Activated CD8-positive, alpha-beta memory T cell treated with anti-CD3 and anti-CD28 coated beads for 36 hours (primary cell): Measurements from ENCODE around the gene ACVRL1. TPM values are rescaled to one million over a fixed set of nuclear protein-coding genes. Genes with fewer than 3 reads are reported as not detected.

ENCODE experiments used
- CTCF ChIA-PET: fragments of 350-600 bp; sonication (Branson Sonifier 250); formaldehyde crosslinking; loops from one replicate; lab custom pipeline; 2021; ENCODE audit warnings: antibody characterized with exemption; lab: Charles Lee
- POLR2A ChIA-PET: fragments of 350-600 bp; sonication (Branson Sonifier 250); formaldehyde crosslinking; loops from one replicate; lab custom pipeline; 2021; ENCODE audit warnings: antibody characterized with exemption; lab: Charles Lee
- total RNA-seq, 2 experiments: library from RNA; stranded (reverse); gene quantifications; one replicate each; pipeline ENCODE4 v1.2.3, GENCODE V29; 2021

ACVRL1 gene
- total RNA-seq, result not detected

DNA sequence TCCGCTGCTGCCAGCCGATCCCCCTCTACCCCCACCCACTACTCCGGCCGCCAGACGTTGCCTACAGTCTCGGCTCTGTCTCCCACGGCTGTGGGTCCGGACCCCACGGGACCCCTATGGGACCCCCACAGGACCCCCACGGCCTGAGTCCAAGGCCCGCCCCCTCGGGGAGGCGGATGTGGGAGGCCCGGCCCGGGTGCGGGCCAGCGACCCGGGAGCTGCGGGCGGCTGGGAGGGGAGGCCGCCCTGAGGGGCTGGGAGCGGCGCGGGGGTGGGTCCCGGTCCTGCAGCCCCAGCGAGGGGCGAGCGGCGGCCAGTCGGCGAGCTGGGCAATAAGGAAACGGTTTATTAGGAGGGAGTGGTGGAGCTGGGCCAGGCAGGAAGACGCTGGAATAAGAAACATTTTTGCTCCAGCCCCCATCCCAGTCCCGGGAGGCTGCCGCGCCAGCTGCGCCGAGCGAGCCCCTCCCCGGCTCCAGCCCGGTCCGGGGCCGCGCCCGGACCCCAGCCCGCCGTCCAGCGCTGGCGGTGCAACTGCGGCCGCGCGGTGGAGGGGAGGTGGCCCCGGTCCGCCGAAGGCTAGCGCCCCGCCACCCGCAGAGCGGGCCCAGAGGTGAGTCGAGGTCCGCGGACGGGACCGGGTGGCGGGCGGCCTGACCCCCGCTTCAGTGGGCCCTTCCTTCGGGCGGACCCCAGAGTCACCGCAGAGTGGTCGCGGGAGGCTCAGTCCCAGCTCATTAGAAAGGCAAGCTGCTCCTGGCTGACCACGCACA lies at the start of gene ACVRL1:
Gene ACVRL1 (plus strand): TSS at position 422 of the 773 bp plus-strand sequence. CDS start 4,971 bp downstream, outside the sequence.
- ChIA-PET POLR2A (no interaction called here), CTCF (no interaction called here)

DNA sequence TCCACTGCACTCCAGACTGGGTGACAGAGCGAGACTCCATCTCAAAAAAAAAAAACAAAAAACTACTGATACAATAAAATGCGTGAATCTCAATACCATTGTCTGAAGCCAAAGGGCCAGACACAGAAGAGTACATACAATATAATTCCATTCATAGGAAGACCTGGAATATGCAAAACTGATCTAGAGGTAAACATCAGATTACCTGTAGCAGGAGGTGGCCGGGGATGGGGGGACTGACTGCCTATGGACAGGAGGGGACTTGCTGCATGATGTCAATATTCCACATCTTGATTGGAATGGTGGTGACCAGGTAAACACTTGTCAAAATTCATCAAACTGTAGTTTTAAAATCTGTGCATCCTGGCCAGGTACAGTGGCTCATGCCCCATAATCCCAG lies 46.3 kb upstream of the ACVRL1 start:
- POLR2A ChIA-PET, result no interaction called here
- CTCF ChIA-PET, result no interaction called here

DNA sequence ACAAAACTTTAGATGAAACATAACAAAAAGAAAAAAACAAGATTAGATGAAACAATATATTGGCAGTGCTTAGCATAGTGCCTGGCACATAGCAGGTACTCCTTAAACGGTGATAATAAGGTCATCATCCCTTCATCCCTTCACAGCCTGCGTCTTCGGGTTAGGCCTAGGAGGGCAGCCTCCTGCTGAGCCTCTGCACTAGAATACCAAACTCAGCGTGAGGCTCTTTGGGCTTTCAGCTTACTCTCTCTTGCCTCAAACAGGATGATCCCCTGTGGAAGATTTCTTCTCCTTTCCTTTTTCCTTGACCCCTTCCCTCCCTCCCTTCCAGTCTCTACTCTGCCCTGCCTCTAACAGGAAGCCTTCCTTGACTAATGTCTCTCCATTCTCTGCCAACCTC lies 44.4 kb upstream of the ACVRL1 start:
- POLR2A ChIA-PET, result no interaction called here
- CTCF ChIA-PET, result interaction anchor here (1.4 kb wide), 1 partner anchor 11 kb away, joined by 3 read pairs; no protein-coding TSS in a partner anchor

DNA sequence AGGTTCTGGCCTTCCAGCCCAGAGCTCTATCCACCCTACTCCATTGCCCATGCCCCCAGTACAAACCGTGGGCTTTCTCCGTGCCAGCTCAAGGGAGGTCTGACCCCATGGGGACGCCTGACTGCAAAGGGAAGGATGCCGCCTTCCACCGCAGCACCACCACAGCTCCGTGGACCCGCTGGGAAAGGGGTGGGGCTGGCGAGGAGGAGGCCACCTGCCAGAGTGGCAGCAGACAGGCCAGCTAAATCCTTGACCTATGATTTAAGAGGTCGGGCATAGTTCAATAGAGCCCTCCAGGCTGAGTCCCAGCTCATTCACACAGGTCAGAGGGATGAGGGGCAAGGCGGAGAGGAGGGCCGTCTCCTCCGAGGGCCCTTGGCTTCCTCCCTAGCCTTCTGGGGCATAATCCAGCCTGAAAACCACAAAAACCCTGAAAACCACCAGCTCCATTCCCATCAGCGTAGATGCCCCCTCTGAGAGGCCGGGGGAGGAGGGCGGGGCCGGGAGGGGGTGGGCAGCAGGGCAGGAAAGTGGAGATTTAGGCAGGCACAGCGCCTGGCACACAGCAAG lies 43.9 kb upstream of the ACVRL1 start:
- ChIA-PET POLR2A (no interaction called here), CTCF (interaction anchor here (1.4 kb wide), 1 partner anchor 12 kb away, joined by 3 read pairs; no protein-coding TSS in a partner anchor)

DNA sequence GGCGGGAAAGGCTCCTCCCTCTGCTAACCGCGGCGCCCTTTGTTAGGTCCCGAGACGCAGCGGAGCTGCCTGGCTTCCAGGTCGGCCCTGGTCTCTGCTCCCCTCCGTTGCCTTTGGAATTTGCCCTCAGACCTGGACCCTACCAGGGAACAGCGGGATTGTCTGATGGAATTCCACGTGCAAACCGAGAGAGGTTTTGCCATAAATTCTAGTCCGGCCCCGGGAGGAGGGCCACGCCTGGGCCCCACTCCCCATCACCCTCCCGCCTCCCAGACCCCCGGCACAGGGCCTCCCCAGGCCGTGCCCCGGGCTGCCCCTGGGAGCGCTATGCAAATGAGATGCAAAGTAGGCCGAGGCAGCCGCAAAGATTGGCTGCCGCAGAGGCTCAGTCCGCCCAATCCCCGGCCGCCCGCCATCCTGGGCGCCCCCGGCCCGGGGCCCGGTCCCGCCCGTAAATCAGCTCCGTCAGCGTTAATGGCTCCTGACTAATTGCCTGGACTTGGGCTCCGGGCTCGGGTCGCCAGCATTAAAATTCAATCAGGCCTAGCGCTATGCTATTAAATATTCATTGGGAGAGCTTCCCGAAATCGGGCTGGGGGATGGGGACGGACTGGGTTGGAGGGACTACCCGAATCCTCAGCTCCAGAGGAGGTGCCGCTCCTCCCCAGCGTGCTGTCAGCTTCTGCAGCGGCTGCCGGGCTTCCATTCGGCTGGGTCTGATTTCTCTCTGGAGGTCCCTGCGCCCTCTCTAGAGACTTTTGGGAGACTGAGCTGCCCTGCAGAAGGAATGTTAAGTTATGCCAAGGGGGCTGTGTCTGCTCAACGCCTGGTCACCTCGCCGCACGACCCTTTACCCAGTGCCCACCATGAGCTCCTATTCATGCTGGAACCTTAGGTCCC lies 43.1 kb upstream of the ACVRL1 start:
- ChIA-PET POLR2A (no interaction called here), CTCF (interaction anchor here (0.6 to 1.9 kb wide), 3 partner anchors 11 to 294 kb away, joined by 3 to 5 read pairs (median 3); no protein-coding TSS in a partner anchor)

DNA sequence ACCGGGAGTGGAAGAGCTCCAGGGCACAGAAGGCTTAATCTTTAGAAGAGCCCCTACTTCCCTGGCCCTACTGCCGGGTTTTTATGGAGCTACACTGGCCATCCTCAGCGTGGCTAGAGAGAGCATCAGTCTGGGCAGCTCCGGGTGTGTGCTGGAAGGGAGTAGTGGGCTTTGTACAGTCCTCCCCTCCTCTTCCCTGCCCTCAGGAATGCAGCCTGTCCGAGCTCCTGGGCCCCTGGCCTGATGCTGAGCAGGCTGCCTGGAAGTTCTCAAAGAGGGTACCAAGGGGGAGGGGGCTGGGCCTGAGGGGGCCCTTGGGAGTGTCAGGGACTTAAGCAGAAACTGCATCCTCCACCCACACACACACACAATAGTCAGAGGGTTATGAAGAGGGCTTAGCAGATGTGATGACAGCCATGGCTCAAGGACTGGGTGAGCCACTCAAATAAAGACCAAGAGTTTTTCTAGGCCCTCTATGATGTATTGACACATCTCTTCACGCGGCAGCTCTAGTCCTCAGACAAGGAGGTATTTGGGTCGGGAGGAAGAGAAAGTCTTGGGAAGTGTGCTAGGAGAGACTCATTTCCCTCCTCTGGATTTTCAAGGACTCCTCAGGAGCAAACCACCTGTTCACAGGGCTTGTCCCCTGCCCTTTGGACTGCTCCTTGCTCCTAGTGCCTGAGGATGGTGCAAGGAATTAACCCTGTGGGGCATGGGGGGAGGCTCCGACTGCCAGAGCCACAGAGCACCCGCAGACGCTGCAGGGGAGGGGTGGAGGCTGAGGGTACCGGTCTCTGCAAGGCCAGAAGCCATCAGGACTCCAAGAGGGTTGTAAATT lies 42.3 kb upstream of the ACVRL1 start:
- CTCF ChIA-PET, result interaction anchor here (1.9 kb wide), 1 partner anchor 10 kb away, joined by 5 read pairs; no protein-coding TSS in a partner anchor
- POLR2A ChIA-PET, result no interaction called here

DNA sequence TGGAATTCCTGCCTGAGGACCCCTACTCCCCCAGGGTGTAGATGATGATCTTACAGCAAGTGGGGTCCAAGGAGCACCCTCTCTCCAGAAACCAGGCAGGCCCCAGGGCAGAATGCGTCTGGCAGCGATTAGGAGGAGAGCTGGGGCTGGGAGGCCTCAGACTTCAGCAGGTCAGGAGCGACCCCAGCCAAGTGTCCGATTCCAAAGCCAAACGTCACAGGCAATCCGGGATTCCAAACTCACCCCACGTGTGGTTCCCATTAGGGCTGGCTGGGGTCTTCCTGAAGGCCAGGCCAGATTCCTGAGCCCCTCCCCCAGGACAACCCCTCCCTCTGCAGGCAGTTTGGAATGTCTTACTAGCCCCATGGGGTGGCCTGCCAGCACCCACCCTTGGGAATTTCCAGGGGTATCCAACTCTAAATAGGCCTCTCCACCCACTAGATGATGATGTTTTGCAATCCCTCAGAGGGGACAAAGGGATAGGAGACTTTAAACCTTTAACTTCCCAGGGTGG lies 41.5 kb upstream of the ACVRL1 start:
- POLR2A ChIA-PET, result no interaction called here
- CTCF ChIA-PET, result interaction anchor here (1.9 kb wide), 1 partner anchor 9 kb away, joined by 5 read pairs; no protein-coding TSS in a partner anchor

DNA sequence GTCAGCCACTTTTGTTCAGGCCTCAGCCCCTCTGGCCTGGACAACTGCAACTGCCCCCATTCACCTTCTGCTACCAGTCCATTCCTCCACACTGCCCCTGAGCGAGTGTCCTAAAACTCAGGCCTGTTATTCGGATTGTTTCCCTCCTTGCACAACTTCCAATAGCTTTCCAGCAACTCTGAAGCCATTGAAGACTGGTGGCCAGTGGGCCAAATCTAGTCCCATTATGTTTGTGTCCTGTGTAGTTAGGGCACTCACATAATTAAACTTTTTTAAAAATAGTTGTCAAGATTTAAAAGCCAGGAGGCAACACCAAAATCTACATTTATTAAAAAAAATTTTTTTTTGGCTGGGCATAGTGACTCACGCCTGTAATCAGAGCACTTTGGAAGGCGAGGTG lies 41.0 kb upstream of the ACVRL1 start:
- ChIA-PET POLR2A (interaction anchor here (0.7 kb wide), 1 partner anchor 84 kb away, joined by 6 read pairs; no protein-coding TSS in a partner anchor), CTCF (no interaction called here)

DNA sequence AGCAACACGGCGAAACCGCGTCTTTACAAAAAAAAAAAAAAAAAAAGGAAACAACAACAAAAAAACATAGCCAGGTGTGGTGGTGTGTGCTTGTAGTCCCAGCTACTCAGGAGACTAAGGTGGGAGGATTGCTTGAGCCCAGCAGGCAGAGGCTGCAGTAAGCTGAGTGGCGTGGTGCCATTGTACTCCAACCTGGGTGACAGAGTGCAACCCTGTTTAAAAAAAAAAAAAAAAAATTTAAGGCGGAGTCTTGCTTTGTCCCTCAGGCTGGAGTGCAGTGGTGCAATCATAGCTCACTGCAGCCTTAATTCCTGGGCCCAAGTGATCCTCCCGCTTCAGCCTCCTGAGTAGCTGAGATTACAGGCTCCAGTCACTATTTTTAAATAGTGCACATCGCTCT lies 40.5 kb upstream of the ACVRL1 start:
- CTCF ChIA-PET, result no interaction called here
- POLR2A ChIA-PET, result interaction anchor here (0.7 kb wide), 1 partner anchor 84 kb away, joined by 6 read pairs; no protein-coding TSS in a partner anchor

DNA sequence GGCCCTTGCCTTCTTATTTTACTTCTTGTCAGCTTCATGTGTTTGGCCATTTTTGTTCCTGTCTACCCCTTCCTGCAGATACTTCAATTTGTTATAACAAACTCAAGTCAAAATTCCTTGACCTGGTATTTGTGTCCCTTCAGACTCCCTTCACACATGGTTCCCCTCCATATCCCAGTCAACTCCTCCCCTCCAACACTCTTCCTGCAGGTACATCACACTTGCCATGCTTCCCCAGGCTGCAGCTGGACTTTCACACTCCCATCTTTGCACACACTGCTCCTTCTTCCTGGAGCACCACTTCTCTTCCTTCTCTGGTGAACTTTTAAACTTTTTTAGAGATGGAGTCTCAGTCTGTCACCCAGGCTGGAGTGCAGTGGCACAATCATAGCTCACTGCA lies 39.9 kb upstream of the ACVRL1 start:
- ChIA-PET POLR2A (no interaction called here), CTCF (no interaction called here)

DNA sequence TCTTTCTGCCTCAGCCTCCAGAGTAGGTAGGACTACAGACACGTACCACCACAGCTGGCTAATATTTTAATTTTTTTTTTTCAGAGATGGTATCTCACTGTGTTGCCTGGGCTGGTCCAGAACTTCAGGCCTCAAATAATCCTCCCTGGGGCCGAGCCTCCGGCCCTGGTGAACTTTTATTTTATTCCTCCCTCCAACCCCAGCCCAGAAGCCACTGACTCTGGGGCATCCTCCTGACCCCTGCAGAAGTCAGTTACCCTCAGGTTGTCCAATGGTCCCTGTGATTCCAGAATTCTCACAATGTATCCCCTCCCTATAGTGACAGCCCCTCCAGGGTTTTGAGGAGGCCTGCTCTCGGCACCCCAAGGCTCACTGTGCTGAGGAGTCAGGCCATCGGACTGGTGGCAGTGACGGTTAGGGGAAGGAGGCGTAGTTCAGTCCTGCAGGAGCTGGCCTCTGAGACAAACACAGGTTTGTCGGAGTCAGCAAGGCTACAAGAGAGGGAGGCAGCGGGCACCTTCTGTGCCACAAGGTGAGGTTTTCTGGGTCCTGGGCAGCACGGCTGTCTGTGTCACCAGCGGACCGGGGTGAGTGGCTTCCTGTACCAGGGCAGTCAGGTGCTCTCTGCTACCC lies 39.4 kb upstream of the ACVRL1 start:
- ChIA-PET CTCF (no interaction called here), POLR2A (no interaction called here)

DNA sequence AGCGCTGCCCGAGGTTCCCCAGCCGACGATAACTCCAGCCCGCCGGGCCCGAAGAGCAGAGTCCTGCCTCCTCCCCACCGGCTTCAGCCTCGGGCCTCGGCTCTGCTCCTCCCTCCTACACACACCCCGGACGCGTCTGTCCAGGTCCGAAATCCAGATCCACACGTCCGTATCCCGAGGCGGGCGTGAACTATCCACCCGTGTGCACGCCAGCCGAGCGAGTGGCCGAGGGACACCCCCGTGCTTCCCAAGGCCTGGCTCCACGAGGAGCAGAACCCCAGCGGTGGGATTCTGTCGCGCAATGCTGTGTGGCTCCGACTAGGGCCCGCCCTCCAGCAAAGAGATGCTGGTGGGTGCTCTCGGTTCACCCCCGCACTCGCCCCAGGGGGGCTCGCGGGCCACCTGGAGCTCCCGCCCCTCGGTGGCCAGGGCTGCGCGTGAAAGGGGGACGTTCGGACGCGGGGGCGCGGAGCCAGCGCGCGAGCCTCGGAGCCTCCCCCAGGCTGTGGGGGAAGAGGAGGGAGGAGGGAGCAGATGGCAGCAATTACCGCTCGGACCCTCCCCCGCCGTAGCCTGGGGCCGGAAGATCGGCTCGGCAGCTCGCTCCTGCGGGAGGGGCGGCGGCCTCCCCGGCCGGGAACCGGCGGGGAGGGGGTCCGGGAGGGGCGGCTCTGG lies 38.3 kb upstream of the ACVRL1 start:
- POLR2A ChIA-PET, result no interaction called here

DNA sequence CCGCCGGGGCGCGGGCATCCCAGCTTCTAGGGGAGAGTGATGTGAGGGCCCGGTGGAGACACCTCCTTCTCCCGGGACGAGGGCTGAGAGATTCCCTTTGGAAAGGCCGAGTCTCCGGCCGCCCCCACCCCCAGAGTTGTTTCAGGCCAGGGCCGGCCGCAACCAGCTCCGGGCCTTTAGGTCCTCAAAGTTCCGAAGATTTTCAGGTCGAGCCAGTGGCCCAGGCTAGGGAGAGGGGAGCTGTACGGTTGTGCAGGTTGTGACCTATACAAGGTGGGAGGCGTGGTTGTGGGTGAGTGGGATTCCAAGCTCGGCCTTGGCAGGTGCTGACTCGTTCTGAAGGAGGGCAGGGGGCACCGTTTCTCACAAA lies 37.8 kb upstream of the ACVRL1 start:
- ChIA-PET POLR2A (no interaction called here), CTCF (interaction anchor here (0.6 kb wide), 1 partner anchor 18 kb away, joined by 11 read pairs; no protein-coding TSS in a partner anchor)

More for the DNA sequence above, 38.3 kb upstream of the ACVRL1 start:
- CTCF ChIA-PET, result no interaction called here

DNA sequence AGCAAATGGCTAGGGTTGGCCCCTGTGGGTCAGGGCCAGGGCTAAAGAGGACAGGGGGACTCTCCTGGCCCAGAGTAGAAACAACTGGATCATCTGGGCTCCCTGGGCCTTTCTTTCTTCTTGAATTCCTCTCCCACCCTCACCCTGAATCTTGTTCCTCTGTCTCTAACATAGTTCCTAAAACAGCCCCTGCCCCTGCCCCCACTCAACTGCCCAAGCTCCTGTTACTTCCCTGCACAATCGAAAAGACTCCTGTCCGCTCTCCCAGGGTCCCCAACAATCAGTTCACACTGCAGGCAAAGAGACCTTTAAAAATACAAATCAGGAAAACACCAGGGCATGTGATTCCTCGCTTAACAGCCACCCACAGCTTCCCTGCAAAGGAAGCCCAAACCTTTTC lies 37.4 kb upstream of the ACVRL1 start:
- ChIA-PET POLR2A (no interaction called here), CTCF (interaction anchor here (0.6 kb wide), 1 partner anchor 19 kb away, joined by 11 read pairs; no protein-coding TSS in a partner anchor)

DNA sequence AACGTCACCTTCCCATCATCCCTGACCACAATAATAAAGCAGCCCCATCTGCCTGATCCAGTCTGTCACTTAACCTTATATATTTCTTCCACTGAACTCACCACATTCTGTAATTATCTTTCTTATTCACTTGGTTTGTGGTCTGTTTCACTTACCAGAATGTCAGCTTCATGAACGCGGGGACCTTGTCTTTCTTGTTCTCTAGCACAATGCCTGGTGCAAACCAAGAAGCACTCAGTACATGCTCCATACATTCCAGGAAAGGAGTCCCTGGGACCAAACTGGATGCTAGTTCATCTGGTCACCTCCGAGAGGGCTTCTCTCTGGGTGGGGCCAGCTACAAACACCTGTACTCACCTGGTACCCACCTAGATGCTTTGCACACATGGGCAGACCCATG lies 36.8 kb upstream of the ACVRL1 start:
- CTCF ChIA-PET, result no interaction called here
- POLR2A ChIA-PET, result no interaction called here

DNA sequence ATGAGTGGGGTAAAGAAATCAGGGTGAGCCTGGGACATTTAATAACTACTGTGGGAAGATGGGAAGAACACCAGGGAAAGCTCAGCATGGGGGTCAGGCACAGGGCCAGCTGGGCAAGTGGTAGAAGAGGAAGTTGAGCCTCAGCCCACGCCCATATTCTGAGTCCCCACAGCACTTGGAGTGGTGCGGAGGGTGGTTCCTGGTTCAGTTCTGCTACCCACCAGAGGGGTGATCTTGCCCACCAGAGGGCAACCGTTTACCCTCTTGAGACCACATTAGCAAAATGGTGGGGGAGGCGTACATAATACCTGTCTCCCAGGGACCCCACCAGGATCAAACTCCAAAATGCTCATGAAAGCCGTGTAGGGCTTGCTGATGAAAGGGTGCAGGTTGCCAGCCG lies 36.2 kb upstream of the ACVRL1 start:
- POLR2A ChIA-PET, result no interaction called here
- CTCF ChIA-PET, result no interaction called here

DNA sequence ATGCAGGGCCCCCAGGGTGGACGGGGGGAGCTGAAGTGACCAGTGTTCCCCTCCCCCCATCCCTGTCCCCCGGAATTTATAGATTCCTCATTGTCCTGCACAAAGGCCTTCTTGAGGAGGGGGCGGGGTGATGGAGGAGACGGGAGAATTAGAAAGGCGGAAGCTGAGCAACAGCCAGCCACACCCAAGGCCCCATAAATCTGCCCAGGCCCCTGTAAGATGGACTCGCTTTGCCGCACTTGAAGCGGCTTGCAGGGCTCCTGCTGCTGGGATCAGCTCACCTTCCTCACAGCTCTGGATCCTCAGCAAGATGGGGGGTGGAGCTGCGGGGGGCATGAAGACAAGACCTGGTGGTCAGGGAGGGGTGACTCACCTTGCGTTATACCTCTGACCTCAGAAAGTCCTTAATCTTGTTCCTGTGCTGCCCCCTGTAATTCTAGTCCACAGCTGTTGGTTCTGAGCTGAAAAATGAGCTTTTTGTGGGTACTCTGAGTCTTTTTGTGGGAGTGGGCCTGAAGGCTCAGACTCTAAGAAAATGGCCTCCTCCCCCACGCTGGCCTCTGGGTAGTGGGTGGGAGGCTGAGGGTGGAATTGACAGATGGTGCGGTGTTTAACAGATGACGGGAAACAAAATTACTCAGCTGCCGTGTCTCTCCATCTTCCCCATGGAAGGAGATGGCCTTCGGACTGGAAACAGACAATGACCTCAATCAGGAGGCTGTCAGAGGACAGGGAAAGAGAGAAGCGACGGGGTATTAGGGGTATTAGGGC lies 35.2 kb upstream of the ACVRL1 start:
- ChIA-PET POLR2A (no interaction called here), CTCF (no interaction called here)
